ENCODE measurements around the gene CPEB3.

- TF ChIP-seq REST (IDR thresholded peaks at IDR 0.05; ENCODE audit: insufficient read depth in 1 of 2, low read depth in 2 of 2, low read length in 2 of 2) (no peak), TAF1 (IDR thresholded peaks at IDR 0.05; ENCODE audit: borderline replicate concordance, insufficient read depth, low read length) (no peak)
Measured at GRCh38 chr10:92082583-92083280, 208.1 kb downstream of the CPEB3 start.
